Parietal lobe (tissue), 1 donor: ENCODE results near the gene IL1B. TPM values are rescaled to one million over a fixed set of nuclear protein-coding genes. Genes with fewer than 3 reads are reported as not detected.

Source experiments
- total RNA-seq: library from RNA; depleted of rRNA; stranded (reverse); fragments of >200 nt; gene quantifications from one replicate; pipeline ENCODE4 v1.2.3, GENCODE V29; 2014

IL1B gene
- total RNA-seq, result 2.2 TPM

DNA sequence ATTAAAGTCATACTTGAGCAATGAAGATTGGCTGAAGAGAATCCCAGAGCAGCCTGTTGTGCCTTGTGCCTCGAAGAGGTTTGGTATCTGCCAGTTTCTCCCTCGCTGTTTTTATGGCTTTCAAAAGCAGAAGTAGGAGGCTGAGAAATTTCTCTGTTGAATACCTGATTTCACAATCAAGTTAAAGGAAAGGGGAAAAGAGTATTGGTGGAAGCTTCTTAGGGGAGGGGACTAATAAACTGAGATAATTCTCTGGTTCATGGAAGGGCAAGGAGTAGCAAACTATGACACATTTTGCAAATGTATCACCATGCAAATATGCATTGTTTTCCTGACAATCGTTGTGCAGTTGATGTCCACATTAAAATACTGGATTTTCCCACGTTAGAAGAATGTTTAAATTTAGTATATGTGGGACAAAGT is at the start of gene IL1B:
TSS of gene IL1B (minus strand) at position 85 of the 423 bp plus-strand sequence. CDS start 550 bp downstream, outside the sequence.

DNA sequence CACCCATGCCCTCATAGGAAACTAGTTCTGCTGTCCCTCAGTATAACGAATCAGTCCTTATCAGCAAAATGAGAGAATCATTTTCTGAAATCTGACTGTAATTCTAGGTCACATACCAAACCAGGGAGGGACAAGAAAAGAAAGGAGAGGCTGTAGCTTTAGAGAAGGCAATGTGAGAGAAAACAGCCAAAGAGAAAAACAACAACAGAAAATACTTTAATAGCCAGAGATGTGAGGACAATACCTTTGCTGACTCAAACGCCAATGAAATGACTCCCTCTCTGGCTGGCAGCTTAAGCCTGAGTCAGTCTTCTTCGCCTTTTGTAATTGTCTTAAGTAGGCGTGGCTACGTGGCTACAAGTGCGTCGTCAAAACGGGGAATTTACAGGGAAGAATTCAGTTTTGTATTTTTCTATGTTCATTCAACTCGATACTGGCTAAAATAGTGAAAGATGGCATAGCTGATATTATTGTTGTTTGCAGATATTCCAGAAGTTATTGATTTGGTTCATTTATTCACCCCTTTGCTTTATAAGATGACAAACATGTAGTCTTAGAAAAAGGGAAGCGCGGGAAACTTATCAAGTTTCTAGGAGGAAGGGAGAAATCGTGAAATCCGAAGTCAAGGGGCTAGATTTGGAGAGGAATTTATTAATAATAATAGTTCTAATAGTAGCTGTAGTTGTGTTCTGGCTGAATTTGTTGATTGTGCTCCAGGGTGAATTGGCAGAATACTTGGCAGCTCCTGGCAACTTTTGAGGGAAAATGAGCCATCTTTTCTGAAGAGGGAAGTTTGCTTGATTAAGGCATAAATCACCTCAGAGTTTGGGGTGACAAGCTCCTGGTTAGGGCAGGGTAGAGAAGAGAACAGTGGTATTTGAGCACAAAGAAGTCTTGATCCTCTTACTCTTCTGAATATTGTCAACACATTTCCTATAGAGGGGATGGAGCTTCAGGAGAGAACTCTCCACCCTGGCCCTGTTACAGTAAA is 52.1 kb downstream of the IL1B start, which contains the start of gene IL1A:
TSS of gene IL1A (minus strand) at position 295 of the 991 bp plus-strand sequence. CDS start 723 bp downstream, outside the sequence.

Other genes starting within 250 kb of the IL1B start
- 60.7 TPM for gene SLC20A1, start 190.8 kb downstream of the IL1B start, total RNA-seq
- not detected for gene NT5DC4, start 115.8 kb downstream of the IL1B start, total RNA-seq
- 4.7 TPM for gene CKAP2L, start 72.2 kb downstream of the IL1B start, total RNA-seq
- not detected for gene IL1A, start 52.3 kb downstream of the IL1B start, total RNA-seq
- not detected for gene IL37, start 74.4 kb upstream of the IL1B start, total RNA-seq
- gene IL36G, start 141.2 kb upstream of the IL1B start, total RNA-seq, result not detected
- not detected for gene IL36A, start 168.7 kb upstream of the IL1B start, total RNA-seq
- not detected for gene IL36B, start 216.1 kb upstream of the IL1B start, total RNA-seq
- not detected for gene IL36RN, start 222.4 kb upstream of the IL1B start, total RNA-seq
- gene IL1F10, start 231.2 kb upstream of the IL1B start, total RNA-seq, result not detected